T-helper 17 cell (primary cell): Measurements from ENCODE around the gene TYMS. TPM values are rescaled to one million over a fixed set of nuclear protein-coding genes. Genes with fewer than 3 reads are reported as not detected.
A peak's percentile ranks its signal among the peaks of the same experiment; 100 is the strongest.

Experiments used
- ATAC-seq: fragments of 150-1000 bp; cut with Tn5 transposase; 2 replicates; pipeline ENCODE4 v1.10.0; 2021; ENCODE audit warnings: mild to moderate bottlenecking, moderate library complexity
- DNase-seq, 3 donors: peaks; one replicate each; pipeline versions ENCODE4 v3.0.0 to v3.0.0-alpha.2; 2020 to 2021
- H3K9me3 ChIP-seq: one replicate; pipeline ENCODE4 v1.7.0; 2013; ENCODE audit warnings: low read length, mild to moderate bottlenecking; ENCODE audit not compliant: control insufficient read depth, poor library complexity, severe bottlenecking
- H3K27ac Mint-ChIP-seq: one replicate; pipeline ENCODE4 v1.8.0; 2022; ENCODE audit warnings: mild to moderate bottlenecking, moderate library complexity, mixed read lengths
- H3K27me3 Mint-ChIP-seq: one replicate; pipeline ENCODE4 v1.8.0; 2022; ENCODE audit warnings: mixed read lengths
- H3K36me3 Mint-ChIP-seq: one replicate; pipeline ENCODE4 v1.8.0; 2022; ENCODE audit warnings: low read depth, mixed read lengths
- H3K4me1 Mint-ChIP-seq: one replicate; pipeline ENCODE4 v1.8.0; 2022; ENCODE audit warnings: mild to moderate bottlenecking, mixed read lengths
- H3K4me3 Mint-ChIP-seq: one replicate; pipeline ENCODE4 v1.8.0; 2022; ENCODE audit warnings: mild to moderate bottlenecking, moderate library complexity, mixed read lengths
- total RNA-seq, 4 donors: library from RNA in 2 of 4; stranded (reverse) in 2 of 4; gene quantifications; one replicate each; pipeline ENCODE4 v1.2.3 and lab custom pipeline; 2022 to 2026

Gene TYMS
- total RNA-seq, 2 donors from 2014 or later = 0.60 to 2.5 TPM

DNA sequence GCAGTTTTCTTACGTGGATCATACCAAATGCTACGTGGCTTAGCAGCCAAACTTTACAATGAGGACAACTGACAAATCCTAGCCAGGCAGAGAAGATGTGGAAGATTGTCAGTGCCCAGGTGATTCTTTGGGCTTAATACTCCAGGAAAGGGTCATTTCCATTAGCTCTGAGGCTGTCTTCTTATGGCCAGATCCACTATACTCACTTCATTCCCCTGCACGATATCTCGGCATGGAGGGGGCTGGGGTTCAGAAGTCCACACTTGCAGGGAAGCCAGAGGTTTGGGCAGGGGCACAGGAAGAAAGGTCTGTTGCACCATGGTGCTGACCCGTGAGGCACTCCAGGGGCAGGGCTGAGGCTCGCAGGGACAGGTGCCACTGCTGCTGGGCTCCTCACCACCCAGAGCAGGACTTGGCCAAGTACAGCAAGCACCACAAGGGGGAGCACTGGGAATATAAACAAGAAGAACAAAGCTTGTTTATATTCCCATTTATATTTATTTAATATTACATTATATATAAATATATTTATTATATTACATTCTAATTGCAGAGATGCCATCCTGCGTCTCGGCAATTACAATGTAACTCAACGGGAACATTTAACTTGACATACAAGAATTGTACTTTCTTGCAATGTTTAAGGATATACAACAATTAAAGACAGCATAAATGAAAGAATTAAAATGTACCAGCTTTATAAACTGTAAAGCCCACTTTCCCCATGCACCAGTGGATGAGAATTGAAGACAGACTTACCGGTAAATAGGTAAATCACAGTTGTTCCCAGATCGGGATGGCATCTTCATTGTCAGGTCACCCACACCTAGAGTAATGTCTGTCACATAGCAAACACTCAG, 33.5 kb upstream of the TYMS start:
- peak; percentile 9 to 42 (median 24) for DNase-seq
- no peaks in the 10 kb centered on the region for H3K9me3 ChIP-seq
- Mint-ChIP-seq H3K27ac (no peak overlapping the region), H3K4me1 (no peaks in the 10 kb centered on the region), H3K4me3 (no peak overlapping the region), H3K27me3 (peaks cover 42% of the 10 kb centered on the region), H3K36me3 (peaks cover 1% of the 10 kb centered on the region)
- peak; percentile 79 for ATAC-seq

DNA sequence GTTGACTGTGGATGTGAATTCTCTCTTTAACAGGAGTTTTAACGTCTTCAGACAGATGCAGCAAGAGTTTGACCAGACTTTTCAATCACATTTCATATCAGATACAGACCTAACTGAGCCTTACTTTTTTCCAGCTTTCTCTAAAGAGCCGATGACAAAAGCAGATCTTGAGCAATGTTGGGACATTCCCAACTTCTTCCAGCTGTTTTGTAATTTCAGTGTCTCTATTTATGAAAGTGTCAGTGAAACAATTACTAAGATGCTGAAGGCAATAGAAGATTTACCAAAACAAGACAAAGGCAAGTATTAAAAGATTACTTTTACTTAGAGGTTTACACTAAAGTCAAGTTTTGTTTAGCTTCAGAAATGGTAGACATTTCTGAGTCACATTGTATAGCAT, 30.2 kb upstream of the TYMS start:
- peaks cover 54% of the 10 kb centered on the region for H3K27me3 Mint-ChIP-seq
- no peak for DNase-seq
- H3K9me3 ChIP-seq = no peaks in the 10 kb centered on the region
- H3K4me3 Mint-ChIP-seq = no peak overlapping the region
- H3K36me3 Mint-ChIP-seq = no peaks in the 10 kb centered on the region
- H3K4me1 Mint-ChIP-seq = no peaks in the 10 kb centered on the region
- ATAC-seq = no peak
- no peak overlapping the region for H3K27ac Mint-ChIP-seq

GRCh38 chr18:629269-630150, 27.9 kb upstream of the TYMS start:
- H3K27ac Mint-ChIP-seq = no peak overlapping the region
- DNase-seq (no peak), ATAC-seq (no peak)
- H3K27me3 Mint-ChIP-seq = peaks cover 57% of the 10 kb centered on the region
- no peaks in the 10 kb centered on the region for H3K9me3 ChIP-seq
- no peaks in the 10 kb centered on the region for H3K4me1 Mint-ChIP-seq
- H3K36me3 Mint-ChIP-seq = no peaks in the 10 kb centered on the region
- no peak overlapping the region for H3K4me3 Mint-ChIP-seq

DNA sequence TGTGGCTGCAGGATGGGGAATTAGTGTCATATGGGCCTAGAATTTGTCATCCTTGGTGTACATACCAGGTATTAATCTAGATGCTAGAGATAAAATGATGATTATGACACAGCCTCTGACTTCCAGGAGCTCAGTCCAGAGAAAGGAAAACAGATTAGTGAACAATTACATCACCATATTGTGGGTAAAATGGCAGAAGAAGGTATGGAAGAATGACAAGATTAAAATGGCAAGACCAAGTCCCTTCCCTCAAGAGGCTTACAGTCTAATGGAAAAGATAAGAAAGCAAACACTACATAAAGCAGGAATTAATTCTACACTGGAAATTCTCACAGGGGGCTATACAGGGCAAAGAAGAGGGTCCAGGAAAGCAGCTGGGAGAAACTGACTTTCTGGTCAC, 25.9 kb upstream of the TYMS start:
- Mint-ChIP-seq H3K4me1 (no peaks in the 10 kb centered on the region), H3K27ac (no peak overlapping the region), H3K4me3 (no peak overlapping the region), H3K27me3 (peaks cover 52% of the 10 kb centered on the region), H3K36me3 (no peaks in the 10 kb centered on the region)
- DNase-seq (no peak), ATAC-seq (no peak)
- no peaks in the 10 kb centered on the region for H3K9me3 ChIP-seq

- H3K27me3 Mint-ChIP-seq = peaks cover 46% of the 10 kb centered on the region
- ATAC-seq = no peak
Observed at GRCh38 chr18:634551-635045, 22.9 kb upstream of the TYMS start.

GRCh38 chr18:635171-635570, 22.3 kb upstream of the TYMS start:
- no peak for DNase-seq
- no peak for ATAC-seq
- Mint-ChIP-seq H3K4me1 (no peaks in the 10 kb centered on the region), H3K4me3 (no peak overlapping the region), H3K27me3 (peaks cover 40% of the 10 kb centered on the region), H3K36me3 (no peaks in the 10 kb centered on the region), H3K27ac (no peak overlapping the region)
- no peaks in the 10 kb centered on the region for H3K9me3 ChIP-seq

More at GRCh38 chr18:634551-635045, 22.9 kb upstream of the TYMS start:
- no peak overlapping the region for H3K4me3 Mint-ChIP-seq
- no peaks in the 10 kb centered on the region for H3K9me3 ChIP-seq
- DNase-seq = no peak
- H3K27ac Mint-ChIP-seq = no peak overlapping the region
- H3K36me3 Mint-ChIP-seq = no peaks in the 10 kb centered on the region
- H3K4me1 Mint-ChIP-seq = no peaks in the 10 kb centered on the region

DNA sequence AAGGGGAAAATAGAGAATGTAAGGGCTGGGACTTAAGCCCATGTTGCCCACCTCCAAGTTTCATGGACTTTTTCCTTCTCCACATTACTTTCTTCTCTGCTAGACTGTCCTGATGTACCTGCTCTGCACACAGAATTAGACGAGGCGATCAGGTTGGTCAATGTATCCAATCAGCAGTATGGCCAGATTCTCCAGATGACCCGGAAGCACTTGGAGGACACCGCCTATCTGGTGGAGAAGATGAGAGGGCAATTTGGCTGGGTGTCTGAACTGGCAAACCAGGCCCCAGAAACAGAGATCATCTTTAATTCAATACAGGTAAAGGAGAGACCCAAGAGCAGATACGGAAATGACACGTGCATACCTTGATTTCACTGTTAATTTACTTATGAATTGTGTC, 16.2 kb upstream of the TYMS start:
- peaks cover 3% of the 10 kb centered on the region for H3K4me1 Mint-ChIP-seq
- no peak overlapping the region for H3K27ac Mint-ChIP-seq
- no peaks in the 10 kb centered on the region for H3K36me3 Mint-ChIP-seq
- no peak for DNase-seq
- no peak overlapping the region for H3K4me3 Mint-ChIP-seq
- peaks cover 15% of the 10 kb centered on the region for H3K27me3 Mint-ChIP-seq
- H3K9me3 ChIP-seq = no peaks in the 10 kb centered on the region
- no peak for ATAC-seq

- H3K27me3 Mint-ChIP-seq = peaks cover 7% of the 10 kb centered on the region
- H3K4me3 Mint-ChIP-seq = no peak overlapping the region
- H3K4me1 Mint-ChIP-seq = peaks cover 3% of the 10 kb centered on the region
- H3K9me3 ChIP-seq = no peaks in the 10 kb centered on the region
- DNase-seq (no peak), ATAC-seq (no peak)
- H3K27ac Mint-ChIP-seq = no peak overlapping the region
- H3K36me3 Mint-ChIP-seq = no peaks in the 10 kb centered on the region
Observed at GRCh38 chr18:644395-645004, 13.0 kb upstream of the TYMS start.

DNA sequence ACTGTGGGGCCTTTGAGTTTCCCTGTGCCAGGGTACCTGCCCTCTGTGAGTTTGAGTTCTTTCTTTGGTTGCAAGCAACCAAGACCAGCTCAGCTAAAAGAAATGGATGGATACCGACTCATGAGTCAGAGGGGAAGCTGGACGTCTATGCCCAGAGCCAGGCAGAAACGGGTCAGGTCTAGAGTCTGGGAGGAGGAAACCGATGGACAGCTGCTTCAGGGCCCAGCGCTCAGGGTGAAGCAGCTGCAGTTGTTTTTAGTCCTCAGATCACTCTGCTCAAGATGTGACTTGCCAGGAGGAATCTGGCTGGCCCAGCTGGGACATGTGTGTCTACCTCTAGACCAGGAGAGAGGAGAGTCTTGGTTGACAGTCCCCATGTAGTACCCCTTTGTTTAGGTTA, 10.1 kb upstream of the TYMS start:
- Mint-ChIP-seq H3K4me1 (peaks cover 7% of the 10 kb centered on the region), H3K4me3 (no peak overlapping the region), H3K36me3 (no peaks in the 10 kb centered on the region), H3K27me3 (peaks cover 3% of the 10 kb centered on the region), H3K27ac (no peak overlapping the region)
- no peak for DNase-seq
- no peak for ATAC-seq
- no peaks in the 10 kb centered on the region for H3K9me3 ChIP-seq

DNA sequence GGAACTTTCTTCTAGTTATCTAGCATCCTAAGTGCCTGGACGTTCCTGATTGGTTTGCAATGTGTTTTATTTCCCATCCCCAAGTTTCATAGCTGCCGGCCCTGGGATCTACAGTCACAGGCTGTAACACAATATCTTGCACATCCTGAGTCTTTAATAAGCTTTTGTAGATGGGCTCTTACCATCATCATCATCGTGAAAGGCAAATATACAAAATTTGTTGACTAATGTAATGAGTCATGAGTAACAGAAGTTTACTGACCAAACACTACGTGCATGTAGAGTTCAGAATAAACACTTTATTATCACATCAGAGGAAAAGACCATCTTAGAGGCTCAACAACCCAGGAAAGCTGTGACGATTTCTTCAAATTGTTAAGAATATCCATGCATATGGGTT, 8.1 kb upstream of the TYMS start:
- Mint-ChIP-seq H3K4me3 (no peak overlapping the region), H3K27me3 (peaks cover 14% of the 10 kb centered on the region), H3K4me1 (peaks cover 7% of the 10 kb centered on the region), H3K36me3 (no peaks in the 10 kb centered on the region), H3K27ac (no peak overlapping the region)
- no peak for DNase-seq
- no peaks in the 10 kb centered on the region for H3K9me3 ChIP-seq
- no peak for ATAC-seq

DNA sequence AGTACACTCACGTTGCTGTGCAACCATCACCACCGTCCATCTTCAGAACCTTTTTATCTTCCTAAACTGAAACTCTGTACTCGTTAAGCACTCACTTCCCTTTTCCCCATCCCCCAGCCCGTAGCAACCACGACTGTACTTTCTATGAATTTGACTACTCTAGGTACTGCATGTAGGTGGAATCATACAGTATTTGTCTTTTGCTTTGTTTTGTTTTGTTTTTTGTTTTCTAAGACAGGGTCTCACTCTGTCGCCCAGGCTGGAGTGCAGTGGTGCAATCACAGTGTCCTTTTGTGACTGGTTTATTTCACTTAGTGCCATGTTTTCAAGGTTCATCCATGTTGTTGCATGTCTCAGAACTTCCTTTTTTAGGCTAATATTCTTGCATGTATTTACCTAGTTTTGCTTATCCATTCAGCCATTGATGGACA, 7.0 kb upstream of the TYMS start:
- Mint-ChIP-seq H3K4me3 (no peak overlapping the region), H3K27ac (no peak overlapping the region), H3K27me3 (peaks cover 16% of the 10 kb centered on the region), H3K36me3 (no peaks in the 10 kb centered on the region), H3K4me1 (peaks cover 7% of the 10 kb centered on the region)
- DNase-seq = no peak
- no peaks in the 10 kb centered on the region for H3K9me3 ChIP-seq
- ATAC-seq = peak; percentile 36

DNA sequence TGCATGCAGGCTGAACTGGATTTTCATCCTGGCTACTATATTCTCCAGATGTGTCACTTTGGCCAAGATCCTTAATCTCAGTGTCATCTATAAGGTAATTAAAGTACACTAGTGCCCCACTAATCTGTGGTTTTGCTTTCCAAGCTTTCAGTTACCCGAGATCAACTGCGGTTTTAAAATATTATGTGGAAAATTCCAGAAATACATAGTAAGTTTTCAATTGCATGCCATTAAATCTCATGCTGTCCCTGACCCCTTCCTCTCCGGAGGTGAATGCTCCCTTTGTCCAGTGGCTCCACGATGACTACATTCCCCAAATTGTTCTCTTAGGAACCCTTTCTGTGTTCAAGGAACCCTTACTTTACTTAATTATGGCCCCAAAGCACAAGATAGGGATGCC, 5.3 kb upstream of the TYMS start:
- Mint-ChIP-seq H3K27me3 (peaks cover 25% of the 10 kb centered on the region), H3K27ac (no peak overlapping the region), H3K36me3 (no peaks in the 10 kb centered on the region), H3K4me3 (no peak overlapping the region), H3K4me1 (peaks cover 9% of the 10 kb centered on the region)
- no peak for ATAC-seq
- DNase-seq = no peak
- H3K9me3 ChIP-seq = no peaks in the 10 kb centered on the region

GRCh38 chr18:653512-653911, 3.9 kb upstream of the TYMS start:
- no peak for ATAC-seq
- no peak for DNase-seq
- Mint-ChIP-seq H3K27me3 (peaks cover 25% of the 10 kb centered on the region), H3K27ac (no peak overlapping the region), H3K36me3 (no peaks in the 10 kb centered on the region), H3K4me3 (no peak overlapping the region), H3K4me1 (peaks cover 9% of the 10 kb centered on the region)
- H3K9me3 ChIP-seq = no peaks in the 10 kb centered on the region
